Measurements from ENCODE around the gene EML4.
"Not testable (repeated sequence)": the region's sequence is repeated elsewhere in the genome, so short reads cannot be mapped to it uniquely, and the experiment has no call there.

Gene EML4

GRCh38 chr2:42169100-42169873, at the start of gene EML4:
Gene EML4, plus strand, starts transcription at chr2:42169353. Its CDS starts 259 bp downstream, at chr2:42169612.
- peak; percentile 84 for DNase-seq (ENCODE audit: low spot score)

GRCh38 chr2:42123426-42123825, 45.7 kb upstream of the EML4 start:
- no peak for DNase-seq (ENCODE audit: low spot score)

- no peak for DNase-seq (ENCODE audit: low spot score)
Measured at GRCh38 chr2:42124011-42124785, 45.0 kb upstream of the EML4 start.

- DNase-seq (ENCODE audit: low spot score) = no peak
Measured at GRCh38 chr2:42125841-42126594, 43.1 kb upstream of the EML4 start.

- DNase-seq (ENCODE audit: low spot score) = not testable (repeated sequence)
Measured at GRCh38 chr2:42126873-42127272, 42.3 kb upstream of the EML4 start.

GRCh38 chr2:42127425-42128424, 41.4 kb upstream of the EML4 start:
- DNase-seq (ENCODE audit: low spot score) = no peak

- DNase-seq (ENCODE audit: low spot score) = no peak
Measured at GRCh38 chr2:42128721-42129486, 40.2 kb upstream of the EML4 start.

GRCh38 chr2:42129487-42129852, 39.7 kb upstream of the EML4 start:
- no peak for DNase-seq (ENCODE audit: low spot score)

GRCh38 chr2:42129947-42130346, 39.2 kb upstream of the EML4 start:
- DNase-seq (ENCODE audit: low spot score) = no peak

GRCh38 chr2:42130858-42131257, 38.3 kb upstream of the EML4 start:
- not testable (repeated sequence) for DNase-seq (ENCODE audit: low spot score)

- DNase-seq (ENCODE audit: low spot score) = peak; percentile 40
Measured at GRCh38 chr2:42132191-42132965, 36.8 kb upstream of the EML4 start.

GRCh38 chr2:42132966-42133641, 36.0 kb upstream of the EML4 start:
- DNase-seq (ENCODE audit: low spot score) = peak; percentile 95

- DNase-seq (ENCODE audit: low spot score) = no peak
Measured at GRCh38 chr2:42133771-42134195, 35.4 kb upstream of the EML4 start.

GRCh38 chr2:42134401-42134932, 34.7 kb upstream of the EML4 start:
- not testable (repeated sequence) for DNase-seq (ENCODE audit: low spot score)

- DNase-seq (ENCODE audit: low spot score) = no peak
Measured at GRCh38 chr2:42135381-42136312, 33.5 kb upstream of the EML4 start.

GRCh38 chr2:42136782-42137124, 32.4 kb upstream of the EML4 start:
- DNase-seq (ENCODE audit: low spot score) = no peak

- DNase-seq (ENCODE audit: low spot score) = no peak
Measured at GRCh38 chr2:42137125-42137841, 31.9 kb upstream of the EML4 start.

All from RKO (cell line).